ENCODE results near the gene BEND4.

Gene BEND4

DNA sequence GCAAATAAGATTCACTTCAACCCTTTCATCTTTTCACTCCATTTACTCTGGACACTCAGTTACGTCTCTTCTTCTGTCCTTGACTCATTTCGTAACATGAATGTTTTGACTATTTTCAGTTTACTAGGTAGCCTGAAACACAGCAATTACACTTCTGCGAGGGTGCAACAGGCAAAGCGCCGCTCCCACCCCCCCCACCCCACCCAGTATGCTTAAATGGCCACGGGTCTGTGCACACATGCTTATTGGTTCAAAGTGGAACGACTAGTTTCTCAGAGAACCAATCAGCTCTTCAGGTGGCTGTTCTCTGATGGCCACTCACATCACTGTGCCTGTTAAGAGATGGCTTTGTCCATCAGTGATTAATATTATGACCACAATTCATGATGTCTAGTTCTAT lies 3.5 kb downstream of the BEND4 start:
- Histone ChIP-seq H3K4me3 (ENCODE audit: low read length) (no peak overlapping the region), H3K36me3 (ENCODE audit: insufficient read depth, low read length) (no peaks in the 10 kb centered on the region), H3K27ac (ENCODE audit: low read depth, low read length) (no peak overlapping the region), H3K9ac (ENCODE audit: low read depth, low read length) (no peak overlapping the region), H3K9me3 (ENCODE audit: insufficient read depth, low read depth, low read length) (no peaks in the 10 kb centered on the region), H3K4me1 (ENCODE audit: insufficient read depth, low read length) (peaks cover 12% of the 10 kb centered on the region; the same call in 1 of the 2 replicates), H3K27me3 (ENCODE audit: insufficient read depth, low read length) (peaks cover 43% of the 10 kb centered on the region)
- WGBS = 78% methylated on average over 7 of the region's 7 CpGs

GRCh38 chr4:42148425-42148824 lies 4.0 kb downstream of the BEND4 start:
- Histone ChIP-seq H3K9ac (ENCODE audit: low read depth, low read length) (no peak overlapping the region), H3K36me3 (ENCODE audit: insufficient read depth, low read length) (peaks cover 4% of the 10 kb centered on the region; the same call in 1 of the 2 replicates), H3K27ac (ENCODE audit: low read depth, low read length) (no peak overlapping the region), H3K9me3 (ENCODE audit: insufficient read depth, low read depth, low read length) (no peaks in the 10 kb centered on the region), H3K4me3 (ENCODE audit: low read length) (no peak overlapping the region), H3K4me1 (ENCODE audit: insufficient read depth, low read length) (peaks cover 8% of the 10 kb centered on the region; the same call in 1 of the 2 replicates), H3K27me3 (ENCODE audit: insufficient read depth, low read length) (peaks cover 37% of the 10 kb centered on the region)
- WGBS = no CpG with 5 or more reads among the region's 1 CpG

- H3K27me3 ChIP-seq (ENCODE audit: insufficient read depth, low read length) = no peaks in the 10 kb centered on the region
- H3K9me3 ChIP-seq (ENCODE audit: insufficient read depth, low read depth, low read length) = no peaks in the 10 kb centered on the region
Measured at GRCh38 chr4:42144028-42144427, 8.4 kb downstream of the BEND4 start.

GRCh38 chr4:42142591-42142990 lies 9.9 kb downstream of the BEND4 start:
- H3K36me3 ChIP-seq (ENCODE audit: insufficient read depth, low read length) = peaks cover 32% of the 10 kb centered on the region
- 93% methylated on average over 4 of the region's 4 CpGs for WGBS

More at GRCh38 chr4:42144028-42144427, 8.4 kb downstream of the BEND4 start:
- no peak overlapping the region for H3K4me3 ChIP-seq (ENCODE audit: low read length)
- H3K36me3 ChIP-seq (ENCODE audit: insufficient read depth, low read length) = peaks cover 28% of the 10 kb centered on the region
- 91% methylated on average over 7 of the region's 7 CpGs for WGBS
- no peak overlapping the region for H3K9ac ChIP-seq (ENCODE audit: low read depth, low read length)
- H3K27ac ChIP-seq (ENCODE audit: low read depth, low read length) = no peak overlapping the region
- no peaks in the 10 kb centered on the region; the same call in 1 of the 2 replicates for H3K4me1 ChIP-seq (ENCODE audit: insufficient read depth, low read length)

DNA sequence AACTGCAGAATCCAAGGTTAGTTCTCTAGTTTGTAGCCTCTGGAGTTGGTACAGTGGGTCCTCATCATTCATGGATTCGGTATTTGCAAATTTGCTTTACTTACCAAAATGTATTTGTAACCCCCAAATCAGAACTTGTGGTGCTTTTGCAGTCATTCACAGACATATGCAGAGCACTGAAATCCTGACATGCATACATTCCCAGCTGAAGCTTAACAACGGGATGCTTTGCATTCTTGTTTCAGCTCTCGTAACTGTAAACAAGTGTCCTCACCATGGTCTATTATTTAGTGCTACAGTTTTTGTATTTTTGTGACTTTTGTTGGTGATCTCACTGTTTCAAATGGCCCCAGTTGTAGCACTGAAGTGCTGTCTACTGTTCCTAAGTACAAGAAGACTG lies 16.1 kb downstream of the BEND4 start:
- H3K9me3 ChIP-seq (ENCODE audit: insufficient read depth, low read depth, low read length) = no peaks in the 10 kb centered on the region
- WGBS = 92% methylated on average over 3 of the region's 3 CpGs
- no peaks in the 10 kb centered on the region for H3K27me3 ChIP-seq (ENCODE audit: insufficient read depth, low read length)
- peaks cover 17% of the 10 kb centered on the region for H3K36me3 ChIP-seq (ENCODE audit: insufficient read depth, low read length)
- peaks cover 11% of the 10 kb centered on the region for H3K4me1 ChIP-seq (ENCODE audit: insufficient read depth, low read length)
- H3K27ac ChIP-seq (ENCODE audit: low read depth, low read length) = 0 out of 2 replicates have a peak overlapping the region, but pooled peaks have one; percentile 13
- no peak overlapping the region for H3K4me3 ChIP-seq (ENCODE audit: low read length)
- H3K9ac ChIP-seq (ENCODE audit: low read depth, low read length) = no peak overlapping the region

More at GRCh38 chr4:42142591-42142990, 9.9 kb downstream of the BEND4 start:
- no peaks in the 10 kb centered on the region for H3K4me1 ChIP-seq (ENCODE audit: insufficient read depth, low read length)
- H3K27me3 ChIP-seq (ENCODE audit: insufficient read depth, low read length) = no peaks in the 10 kb centered on the region
- H3K9me3 ChIP-seq (ENCODE audit: insufficient read depth, low read depth, low read length) = no peaks in the 10 kb centered on the region
- H3K27ac ChIP-seq (ENCODE audit: low read depth, low read length) = no peak overlapping the region
- no peak overlapping the region for H3K4me3 ChIP-seq (ENCODE audit: low read length)
- H3K9ac ChIP-seq (ENCODE audit: low read depth, low read length) = no peak overlapping the region

DNA sequence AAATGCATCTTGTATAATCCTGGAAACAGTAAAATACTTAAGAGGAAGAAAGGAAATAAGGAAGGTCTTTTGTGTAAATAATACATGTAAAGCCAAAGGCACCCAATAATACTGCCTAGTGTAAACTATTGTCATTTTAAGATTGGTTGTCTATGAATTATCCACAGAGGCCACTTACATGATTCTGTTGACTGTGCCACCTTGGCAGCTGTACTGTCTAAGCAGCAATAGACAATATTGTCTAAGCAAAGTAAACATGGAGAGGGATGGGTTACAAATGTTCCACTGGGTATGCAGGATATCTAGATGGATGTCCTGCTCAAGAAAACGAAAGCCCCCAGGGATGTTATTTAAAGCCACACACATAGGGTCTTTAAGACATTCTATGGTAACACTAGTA lies 19.4 kb downstream of the BEND4 start:
- 90% methylated on average over 1 of the region's 1 CpG for WGBS
- Histone ChIP-seq H3K27me3 (ENCODE audit: insufficient read depth, low read length) (no peaks in the 10 kb centered on the region), H3K9me3 (ENCODE audit: insufficient read depth, low read depth, low read length) (no peaks in the 10 kb centered on the region), H3K4me1 (ENCODE audit: insufficient read depth, low read length) (peaks cover 11% of the 10 kb centered on the region), H3K9ac (ENCODE audit: low read depth, low read length) (no peak overlapping the region), H3K36me3 (ENCODE audit: insufficient read depth, low read length) (peaks cover 2% of the 10 kb centered on the region; the same call in 1 of the 2 replicates), H3K4me3 (ENCODE audit: low read length) (no peak overlapping the region), H3K27ac (ENCODE audit: low read depth, low read length) (no peak overlapping the region)

DNA sequence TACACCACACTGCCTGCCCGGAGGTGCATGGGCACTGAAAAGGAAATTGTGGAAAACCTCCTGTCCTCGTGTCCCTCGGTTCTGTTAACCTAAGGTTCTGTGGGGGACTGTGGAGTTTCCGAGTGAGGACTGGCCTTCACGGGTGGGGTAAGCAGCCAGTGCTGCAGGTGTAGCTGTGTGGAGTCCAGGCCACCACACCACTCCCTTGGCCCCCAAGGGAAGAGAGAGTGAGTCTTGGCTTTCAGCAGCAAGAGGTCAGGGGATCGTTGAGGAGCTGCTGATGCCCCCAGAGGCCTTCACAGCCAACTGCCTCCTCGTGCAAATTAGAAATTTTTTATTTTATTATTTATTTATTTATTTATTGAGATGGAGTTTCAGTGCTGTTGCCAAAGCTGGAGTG lies 20.4 kb downstream of the BEND4 start:
- Histone ChIP-seq H3K27me3 (ENCODE audit: insufficient read depth, low read length) (no peaks in the 10 kb centered on the region), H3K9ac (ENCODE audit: low read depth, low read length) (no peak overlapping the region), H3K9me3 (ENCODE audit: insufficient read depth, low read depth, low read length) (no peaks in the 10 kb centered on the region), H3K36me3 (ENCODE audit: insufficient read depth, low read length) (no peaks in the 10 kb centered on the region; the same call in 1 of the 2 replicates), H3K4me3 (ENCODE audit: low read length) (no peak overlapping the region), H3K4me1 (ENCODE audit: insufficient read depth, low read length) (peaks cover 11% of the 10 kb centered on the region), H3K27ac (ENCODE audit: low read depth, low read length) (no peak overlapping the region)
- 92% methylated on average over 5 of the region's 7 CpGs for WGBS

GRCh38 chr4:42123071-42123644 lies 29.3 kb downstream of the BEND4 start:
- 90% methylated on average over 2 of the region's 2 CpGs for WGBS
- H3K4me1 ChIP-seq (ENCODE audit: insufficient read depth, low read length) = peaks cover 17% of the 10 kb centered on the region
- H3K36me3 ChIP-seq (ENCODE audit: insufficient read depth, low read length) = peaks cover 51% of the 10 kb centered on the region

GRCh38 chr4:42122237-42122636 lies 30.2 kb downstream of the BEND4 start:
- Histone ChIP-seq H3K4me1 (ENCODE audit: insufficient read depth, low read length) (peaks cover 17% of the 10 kb centered on the region), H3K4me3 (ENCODE audit: low read length) (no peak overlapping the region), H3K27me3 (ENCODE audit: insufficient read depth, low read length) (no peaks in the 10 kb centered on the region), H3K36me3 (ENCODE audit: insufficient read depth, low read length) (peaks cover 61% of the 10 kb centered on the region), H3K9ac (ENCODE audit: low read depth, low read length) (no peak overlapping the region), H3K27ac (ENCODE audit: low read depth, low read length) (no peak overlapping the region), H3K9me3 (ENCODE audit: insufficient read depth, low read depth, low read length) (no peaks in the 10 kb centered on the region)
- 95% methylated on average over 4 of the region's 4 CpGs for WGBS

More at GRCh38 chr4:42123071-42123644, 29.3 kb downstream of the BEND4 start:
- H3K27me3 ChIP-seq (ENCODE audit: insufficient read depth, low read length) = no peaks in the 10 kb centered on the region
- no peak overlapping the region for H3K27ac ChIP-seq (ENCODE audit: low read depth, low read length)
- H3K4me3 ChIP-seq (ENCODE audit: low read length) = no peak overlapping the region
- no peaks in the 10 kb centered on the region for H3K9me3 ChIP-seq (ENCODE audit: insufficient read depth, low read depth, low read length)
- no peak overlapping the region for H3K9ac ChIP-seq (ENCODE audit: low read depth, low read length)

- Histone ChIP-seq H3K4me1 (ENCODE audit: insufficient read depth, low read length) (peaks cover 17% of the 10 kb centered on the region), H3K27me3 (ENCODE audit: insufficient read depth, low read length) (no peaks in the 10 kb centered on the region), H3K27ac (ENCODE audit: low read depth, low read length) (0 out of 2 replicates have a peak overlapping the region, but pooled peaks have one; percentile 9), H3K36me3 (ENCODE audit: insufficient read depth, low read length) (peaks cover 64% of the 10 kb centered on the region), H3K9ac (ENCODE audit: low read depth, low read length) (no peak overlapping the region), H3K9me3 (ENCODE audit: insufficient read depth, low read depth, low read length) (no peaks in the 10 kb centered on the region), H3K4me3 (ENCODE audit: low read length) (no peak overlapping the region)
- WGBS = 82% methylated on average over 12 of the region's 12 CpGs
Measured at GRCh38 chr4:42119886-42120285, 32.6 kb downstream of the BEND4 start.

DNA sequence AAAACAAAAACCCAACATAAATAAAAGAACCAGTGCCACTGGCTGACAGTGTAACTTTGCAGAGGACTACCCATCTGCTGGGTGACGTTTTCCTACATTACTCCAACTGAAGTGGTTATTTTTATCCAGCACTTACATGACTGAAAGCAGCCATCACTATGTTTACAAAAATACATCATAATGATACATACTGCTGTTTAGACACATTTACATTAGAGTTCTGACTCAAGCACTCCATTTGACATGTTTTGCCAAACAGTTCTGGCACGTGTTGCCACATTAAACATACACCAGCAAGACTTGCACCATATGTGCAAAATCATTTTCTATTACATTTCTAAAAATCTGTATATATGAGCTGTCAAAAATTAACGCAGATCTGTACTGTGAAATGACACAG lies 39.6 kb downstream of the BEND4 start:
- Histone ChIP-seq H3K27ac (ENCODE audit: low read depth, low read length) (no peak overlapping the region), H3K4me1 (ENCODE audit: insufficient read depth, low read length) (no peaks in the 10 kb centered on the region), H3K36me3 (ENCODE audit: insufficient read depth, low read length) (peaks cover 27% of the 10 kb centered on the region), H3K9ac (ENCODE audit: low read depth, low read length) (no peak overlapping the region), H3K4me3 (ENCODE audit: low read length) (no peak overlapping the region), H3K9me3 (ENCODE audit: insufficient read depth, low read depth, low read length) (no peaks in the 10 kb centered on the region), H3K27me3 (ENCODE audit: insufficient read depth, low read length) (no peaks in the 10 kb centered on the region)
- WGBS = 95% methylated on average over 3 of the region's 3 CpGs

- H3K9me3 ChIP-seq (ENCODE audit: insufficient read depth, low read depth, low read length) = no peaks in the 10 kb centered on the region
- no peaks in the 10 kb centered on the region for H3K27me3 ChIP-seq (ENCODE audit: insufficient read depth, low read length)
- H3K36me3 ChIP-seq (ENCODE audit: insufficient read depth, low read length) = no peaks in the 10 kb centered on the region
- no peak overlapping the region for H3K27ac ChIP-seq (ENCODE audit: low read depth, low read length)
- no peaks in the 10 kb centered on the region for H3K4me1 ChIP-seq (ENCODE audit: insufficient read depth, low read length)
- H3K9ac ChIP-seq (ENCODE audit: low read depth, low read length) = no peak overlapping the region
- WGBS = no CpG with 5 or more reads among the region's 2 CpGs
- no peak overlapping the region for H3K4me3 ChIP-seq (ENCODE audit: low read length)
Measured at GRCh38 chr4:42104521-42104920, 47.9 kb downstream of the BEND4 start.

Measured in HUES64 (cell line).